Loucy (cell line): ENCODE measurements around the gene RNU7-1.

Experiments
- H2AFZ ChIP-seq: fragments of 200-600 bp; sonication (generic); 2 replicates; pipeline ENCODE4 v1.6.0; 2016; ENCODE audit warnings: antibody characterized with exemption, mild to moderate bottlenecking, low read length, moderate library complexity
- H3F3A ChIP-seq: fragments of 200-600 bp; 2 replicates; pipeline ENCODE4 v1.6.0; 2016; ENCODE audit warnings: antibody characterized with exemption, low read depth, mild to moderate bottlenecking
- H3K27me3 ChIP-seq: fragments of 200-600 bp; sonication (generic); 2 replicates; pipeline ENCODE4 v1.6.1; 2014; ENCODE audit warnings: low read length, mild to moderate bottlenecking; ENCODE audit not compliant: insufficient read depth, poor library complexity, severe bottlenecking
- H3K36me3 ChIP-seq: fragments of 200-600 bp; sonication (generic); 2 replicates; pipeline ENCODE4 v1.6.1; 2016; ENCODE audit warnings: low read length; ENCODE audit not compliant: insufficient read depth
- H3K4me1 ChIP-seq: fragments of 200-600 bp; sonication (generic); 2 replicates; pipeline ENCODE4 v1.5.1; 2014; ENCODE audit warnings: low read length, mild to moderate bottlenecking; ENCODE audit not compliant: insufficient read depth, poor library complexity, severe bottlenecking
- H3K4me2 ChIP-seq: fragments of 200-600 bp; sonication (generic); 2 replicates; pipeline ENCODE4 v1.6.0; 2014; ENCODE audit warnings: antibody characterized with exemption, low read length, low read depth, mild to moderate bottlenecking; ENCODE audit not compliant: poor library complexity, severe bottlenecking
- H3K4me3 ChIP-seq: fragments of 200-600 bp; sonication (generic); 2 replicates; pipeline ENCODE4 v1.5.1; 2014; ENCODE audit warnings: low read length, mild to moderate bottlenecking, mixed read lengths; ENCODE audit not compliant: poor library complexity, severe bottlenecking
- H3K79me2 ChIP-seq: fragments of 200-600 bp; sonication (generic); 2 replicates; pipeline ENCODE4 v1.6.1; 2014; ENCODE audit warnings: low read length; ENCODE audit not compliant: insufficient read depth
- H3K9ac ChIP-seq: fragments of 200-600 bp; sonication (generic); 2 replicates; pipeline ENCODE4 v1.6.0; 2014; ENCODE audit warnings: mild to moderate bottlenecking, low read depth, low read length, moderate library complexity; ENCODE audit not compliant: poor library complexity, severe bottlenecking
- H3K9me2 ChIP-seq: fragments of 200-600 bp; sonication (generic); replicated peaks from 2 replicates; pipeline ENCODE4 v1.6.1; 2016; ENCODE audit warnings: low read depth, low read length, mixed read lengths
- H3K9me3 ChIP-seq: fragments of 200-600 bp; sonication (generic); 2 replicates; pipeline ENCODE4 v1.6.1; 2014; ENCODE audit warnings: mild to moderate bottlenecking, antibody characterized with exemption, low read length, low read depth; ENCODE audit not compliant: insufficient read depth
- H4K20me1 ChIP-seq: fragments of 200-600 bp; sonication (generic); 2 replicates; pipeline ENCODE4 v1.6.0; 2014; ENCODE audit warnings: antibody characterized with exemption, low read length, mild to moderate bottlenecking; ENCODE audit not compliant: insufficient read depth, poor library complexity, severe bottlenecking
- CTCF ChIP-seq: fragments of 200-600 bp; sonication (generic); conservative IDR thresholded peaks from 2 replicates; pipeline ENCODE4 v1.5.1; 2014; ENCODE audit warnings: mild to moderate bottlenecking, antibody characterized with exemption, low read length
- EZH2phosphoT487 ChIP-seq: fragments of 200-600 bp; IDR thresholded peaks from 2 replicates; pipeline ENCODE4 v1.6.1; 2018; ENCODE audit warnings: antibody characterized with exemption, mild to moderate bottlenecking, moderate library complexity, borderline replicate concordance

RNU7-1 gene

GRCh38 chr12:6921996-6922946, 21.3 kb upstream of the RNU7-1 start:
- Histone ChIP-seq H3K4me1 (peaks cover 36% of the 10 kb centered on the region), H3K36me3 (peaks cover 24% of the 10 kb centered on the region; the same call in 1 of the 2 replicates), H3K79me2 (peaks cover 18% of the 10 kb centered on the region), H3K9me2 (no peaks in the 10 kb centered on the region), H3K27me3 (no peaks in the 10 kb centered on the region), H3F3A (no peaks in the 10 kb centered on the region), H4K20me1 (peaks cover 1% of the 10 kb centered on the region), H3K4me2 (no peak overlapping the region), H3K9me3 (no peaks in the 10 kb centered on the region), H2AFZ (no peak overlapping the region), H3K4me3 (no peak overlapping the region), H3K9ac (no peak overlapping the region)
- TF ChIP-seq CTCF = no peak
- no peak for TF ChIP-seq EZH2phosphoT487

DNA sequence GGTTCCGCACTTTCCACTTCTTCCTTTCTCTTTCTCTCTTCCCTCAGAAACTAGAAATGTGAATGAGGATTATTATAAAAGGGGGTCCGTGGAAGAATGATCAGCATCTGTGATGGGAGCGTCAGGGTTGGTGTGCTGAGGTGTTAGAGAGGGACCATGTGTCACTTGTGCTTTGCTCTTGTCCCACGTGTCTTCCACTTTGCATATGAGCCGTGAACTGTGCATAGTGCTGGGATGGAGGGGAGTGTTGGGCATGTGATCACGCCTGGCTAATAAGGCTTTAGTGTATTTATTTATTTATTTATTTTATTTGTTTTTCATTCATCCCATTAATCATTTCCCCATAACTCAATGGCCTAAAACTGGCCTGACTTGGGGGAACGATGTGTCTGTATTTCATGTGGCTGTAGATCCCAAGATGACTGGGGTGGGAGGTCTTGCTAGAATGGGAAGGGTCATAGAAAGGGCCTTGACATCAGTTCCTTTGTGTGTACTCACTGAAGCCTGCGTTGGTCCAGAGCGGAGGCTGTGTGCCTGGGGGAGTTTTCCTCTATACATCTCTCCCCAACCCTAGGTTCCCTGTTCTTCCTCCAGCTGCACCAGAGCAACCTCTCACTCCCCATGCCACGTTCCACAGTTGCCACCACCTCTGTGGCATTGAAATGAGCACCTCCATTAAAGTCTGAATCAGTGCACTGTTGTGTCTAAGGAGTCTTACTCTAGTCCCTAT, 20.4 kb upstream of the RNU7-1 start:
- no peaks in the 10 kb centered on the region for H3K9me2 ChIP-seq
- no peak overlapping the region for H2AFZ ChIP-seq
- H3K9ac ChIP-seq = no peak overlapping the region
- peaks cover 38% of the 10 kb centered on the region for H3K4me1 ChIP-seq
- H3K4me3 ChIP-seq = no peak overlapping the region
- TF ChIP-seq CTCF (no peak), EZH2phosphoT487 (no peak)
- H4K20me1 ChIP-seq = no peaks in the 10 kb centered on the region
- peaks cover 21% of the 10 kb centered on the region; the same call in 1 of the 2 replicates for H3K36me3 ChIP-seq
- H3K4me2 ChIP-seq = no peak overlapping the region
- peaks cover 23% of the 10 kb centered on the region for H3K79me2 ChIP-seq
- no peaks in the 10 kb centered on the region for H3K9me3 ChIP-seq
- no peaks in the 10 kb centered on the region for H3K27me3 ChIP-seq
- no peaks in the 10 kb centered on the region for H3F3A ChIP-seq

GRCh38 chr12:6923851-6924250, 19.8 kb upstream of the RNU7-1 start:
- Histone ChIP-seq H3K4me3 (no peak overlapping the region), H3K36me3 (peaks cover 21% of the 10 kb centered on the region; the same call in 1 of the 2 replicates), H3K9me3 (no peaks in the 10 kb centered on the region), H3K9ac (no peak overlapping the region), H4K20me1 (peaks cover 3% of the 10 kb centered on the region), H2AFZ (no peak overlapping the region), H3K4me1 (peaks cover 43% of the 10 kb centered on the region), H3K27me3 (no peaks in the 10 kb centered on the region), H3F3A (no peaks in the 10 kb centered on the region), H3K79me2 (peaks cover 30% of the 10 kb centered on the region), H3K4me2 (no peak overlapping the region), H3K9me2 (no peaks in the 10 kb centered on the region)
- TF ChIP-seq EZH2phosphoT487 (no peak), CTCF (no peak)
